HFF-Myc (cell line): ENCODE data around the gene TEX35.
A peak's percentile ranks its signal among the peaks of the same experiment; 100 is the strongest.

ENCODE experiments used
- DNase-seq: peaks from one replicate; pipeline ENCODE4 v3.0.0-alpha.2; 2011; ENCODE audit warnings: low read depth; ENCODE audit errors: extremely low read depth
- H3K4me3 ChIP-seq: replicated peaks from 2 replicates; pipeline ENCODE4 v1.5.1; 2011; ENCODE audit warnings: low read depth, mild to moderate bottlenecking, control low read depth, low read length
- TF ChIP-seq, protein P1 (sequence below): IDR thresholded peaks from 2 replicates; pipeline ENCODE4 v1.5.1; 2012; ENCODE audit warnings: mild to moderate bottlenecking, low read depth, low read length, control low read depth; ENCODE audit errors: missing control alignments

TEX35 gene

DNA sequence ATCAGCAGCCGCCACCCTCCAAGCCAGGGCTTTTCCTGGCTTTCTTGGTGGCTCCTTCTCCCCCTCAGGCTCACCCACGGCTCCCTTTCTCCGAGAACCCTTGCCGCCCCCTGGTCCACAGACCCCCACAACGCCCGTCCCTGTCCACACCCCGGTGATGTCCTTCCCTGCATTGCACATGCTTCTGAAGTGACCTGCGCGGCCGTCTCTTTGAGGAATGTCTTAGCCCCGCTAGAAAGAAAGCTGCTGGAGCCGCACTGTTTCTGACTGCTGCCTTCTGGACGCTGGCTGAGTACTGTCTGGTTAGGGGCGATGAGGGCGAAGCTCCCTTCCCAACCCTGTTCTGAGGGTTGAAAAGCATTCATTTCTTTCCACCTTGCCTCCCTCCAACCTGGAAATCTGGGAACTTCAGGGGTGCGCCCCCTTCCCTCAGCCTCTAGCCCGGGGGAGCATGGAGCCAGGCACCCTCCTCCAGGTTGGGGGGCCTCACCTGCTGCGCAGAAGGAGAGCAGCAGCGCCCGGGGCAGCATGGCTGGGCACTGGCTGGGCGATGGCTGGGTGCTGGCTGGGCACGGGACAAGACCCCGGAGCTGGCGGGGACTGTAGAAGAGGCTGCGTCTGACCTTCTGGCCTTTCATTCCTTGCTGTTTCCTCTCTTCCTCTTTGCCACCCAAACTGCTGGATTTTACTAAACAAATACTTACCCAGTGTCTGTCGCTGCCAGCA lies 16.3 kb upstream of the TEX35 start, which contains the start of gene CLEC20A:
TSS of gene CLEC20A (minus strand) at position 555 of the 726 bp plus-strand sequence. CDS start at position 530, 25 bp downstream.
- H3K4me3 ChIP-seq: no peak within 1 kb of the TSS
- TF ChIP-seq, protein P1, sequence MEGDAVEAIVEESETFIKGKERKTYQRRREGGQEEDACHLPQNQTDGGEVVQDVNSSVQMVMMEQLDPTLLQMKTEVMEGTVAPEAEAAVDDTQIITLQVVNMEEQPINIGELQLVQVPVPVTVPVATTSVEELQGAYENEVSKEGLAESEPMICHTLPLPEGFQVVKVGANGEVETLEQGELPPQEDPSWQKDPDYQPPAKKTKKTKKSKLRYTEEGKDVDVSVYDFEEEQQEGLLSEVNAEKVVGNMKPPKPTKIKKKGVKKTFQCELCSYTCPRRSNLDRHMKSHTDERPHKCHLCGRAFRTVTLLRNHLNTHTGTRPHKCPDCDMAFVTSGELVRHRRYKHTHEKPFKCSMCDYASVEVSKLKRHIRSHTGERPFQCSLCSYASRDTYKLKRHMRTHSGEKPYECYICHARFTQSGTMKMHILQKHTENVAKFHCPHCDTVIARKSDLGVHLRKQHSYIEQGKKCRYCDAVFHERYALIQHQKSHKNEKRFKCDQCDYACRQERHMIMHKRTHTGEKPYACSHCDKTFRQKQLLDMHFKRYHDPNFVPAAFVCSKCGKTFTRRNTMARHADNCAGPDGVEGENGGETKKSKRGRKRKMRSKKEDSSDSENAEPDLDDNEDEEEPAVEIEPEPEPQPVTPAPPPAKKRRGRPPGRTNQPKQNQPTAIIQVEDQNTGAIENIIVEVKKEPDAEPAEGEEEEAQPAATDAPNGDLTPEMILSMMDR: no peak
- DNase-seq: no peak

GRCh38 chr1:178497903-178498478 lies 14.9 kb upstream of the TEX35 start:
- no peak for DNase-seq
- TF ChIP-seq, protein P1: no peak
- H3K4me3 ChIP-seq: no peak overlapping the region

- no peak for DNase-seq
- TF ChIP-seq, protein P1: no peak
- no peak overlapping the region for H3K4me3 ChIP-seq
Measured at GRCh38 chr1:178498896-178499675, 13.8 kb upstream of the TEX35 start.

DNA sequence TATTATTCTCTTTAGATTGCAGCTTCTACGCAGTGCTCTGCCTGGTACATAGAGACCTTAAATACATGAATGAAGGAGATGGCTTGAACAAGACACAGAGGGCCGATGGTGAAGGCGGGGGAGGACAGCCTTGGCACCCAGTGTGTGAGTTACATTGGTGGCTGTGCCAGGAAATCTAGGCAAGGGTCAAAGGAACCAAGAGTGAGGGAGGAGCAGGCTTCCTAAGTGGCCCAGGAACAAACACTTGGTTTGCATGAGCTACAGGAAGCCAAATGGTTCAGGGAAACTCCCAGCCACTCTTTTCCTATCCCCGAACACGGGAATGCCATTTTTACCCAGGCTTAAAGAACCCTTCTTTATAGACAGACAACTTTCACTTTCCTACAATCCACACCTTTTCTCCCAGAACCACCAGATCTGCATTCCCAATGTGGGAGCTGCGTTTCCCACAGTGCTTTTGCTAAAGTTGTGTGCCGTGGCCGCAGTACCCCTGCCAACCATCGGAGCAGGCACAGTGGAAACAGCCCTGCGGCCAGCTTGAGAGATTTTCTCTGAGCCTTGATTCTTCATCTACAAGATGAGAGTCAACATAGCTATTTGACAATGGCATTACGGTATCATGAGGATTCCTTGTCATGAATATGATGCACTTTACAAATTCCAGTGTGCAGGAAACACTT lies 12.7 kb upstream of the TEX35 start:
- DNase-seq: no peak
- TF ChIP-seq, protein P1: peak; percentile 17
- H3K4me3 ChIP-seq: no peak overlapping the region

DNA sequence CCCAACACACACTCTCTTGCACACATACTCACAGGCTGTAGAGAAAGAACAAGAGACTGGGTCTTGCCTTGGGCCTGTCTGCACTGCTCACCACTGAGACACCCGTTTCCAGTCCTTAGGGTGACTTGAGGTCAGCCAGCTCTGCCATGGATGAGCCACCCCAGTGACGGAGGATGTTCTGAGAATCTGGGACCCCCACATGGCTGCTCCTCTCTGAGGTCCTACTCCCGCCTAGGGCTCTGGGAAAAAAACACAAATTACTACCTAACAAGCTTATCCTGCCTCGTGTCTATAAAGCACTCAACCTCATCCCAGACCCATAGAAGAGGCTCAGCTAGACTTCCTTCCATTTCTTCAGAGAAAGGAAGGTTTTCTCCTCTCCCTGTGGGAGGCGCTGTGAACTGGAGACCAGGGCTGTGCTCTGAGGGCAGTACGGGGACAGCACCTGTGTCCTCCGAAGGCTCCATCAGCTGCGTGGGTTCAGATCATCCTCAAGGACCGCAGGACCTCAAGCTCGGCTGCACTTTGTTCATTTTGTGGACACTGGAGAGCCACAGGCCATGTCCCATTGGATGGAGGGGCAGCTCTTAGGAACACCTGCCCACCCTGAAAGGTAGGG lies 11.9 kb upstream of the TEX35 start:
- TF ChIP-seq, protein P1: no peak
- no peak for DNase-seq
- H3K4me3 ChIP-seq: no peak overlapping the region

DNA sequence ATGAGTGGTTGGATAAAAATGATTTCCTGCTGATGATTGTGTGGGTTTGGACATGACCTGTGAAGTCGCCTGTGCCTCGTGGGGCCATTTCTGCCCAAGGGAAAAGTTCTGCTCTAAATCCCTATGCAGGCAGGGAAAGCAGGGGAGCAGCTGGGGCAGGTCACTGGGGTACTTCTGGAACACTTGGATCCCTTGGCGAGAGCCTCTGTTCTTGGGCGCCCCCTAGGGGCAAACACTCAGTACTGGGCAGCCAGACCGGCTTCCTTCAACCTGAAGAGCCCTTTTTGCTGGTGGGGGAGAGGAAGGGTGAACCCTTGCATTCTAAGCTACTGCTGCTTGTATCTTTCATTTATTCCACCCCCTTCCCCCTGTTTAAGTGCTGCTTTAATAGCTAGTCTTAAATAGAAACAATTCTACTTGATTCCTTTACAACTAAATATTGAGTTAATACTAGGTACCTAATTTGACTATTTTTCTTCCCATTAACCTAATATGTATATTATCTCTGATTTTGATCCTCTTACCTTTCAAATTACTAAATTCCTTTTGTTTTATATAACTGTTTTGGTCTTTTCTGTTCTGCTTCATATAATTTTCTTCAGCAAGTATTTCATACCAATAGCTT lies 11.1 kb upstream of the TEX35 start:
- peak; percentile 38 for DNase-seq
- TF ChIP-seq, protein P1: peak; percentile 99
- H3K4me3 ChIP-seq: no peak overlapping the region
